GM15510 (cell line): ENCODE data around the gene SLAMF6.

ENCODE experiments used
- POLR2A ChIP-seq: IDR thresholded peaks from 3 replicates; pipeline ENCODE4 v1.6.1; 2011; ENCODE audit warnings: borderline replicate concordance; ENCODE audit not compliant: insufficient read length; ENCODE audit errors: extremely low read depth

SLAMF6 gene

GRCh38 chr1:160548183-160548582 lies 25.1 kb upstream of the SLAMF6 start:
- no peak for TF ChIP-seq POLR2A

- TF ChIP-seq POLR2A = no peak
Measured at GRCh38 chr1:160547422-160547821, 24.4 kb upstream of the SLAMF6 start.

- no peak for TF ChIP-seq POLR2A
Measured at GRCh38 chr1:160546942-160547341, 23.9 kb upstream of the SLAMF6 start.

- TF ChIP-seq POLR2A = no peak
Measured at GRCh38 chr1:160544647-160545046, 21.6 kb upstream of the SLAMF6 start.

GRCh38 chr1:160542303-160542945 lies 19.4 kb upstream of the SLAMF6 start:
- TF ChIP-seq POLR2A = no peak

GRCh38 chr1:160541622-160542302 lies 18.7 kb upstream of the SLAMF6 start:
- no peak for TF ChIP-seq POLR2A

GRCh38 chr1:160540859-160541233 lies 17.8 kb upstream of the SLAMF6 start:
- no peak for TF ChIP-seq POLR2A

GRCh38 chr1:160539990-160540858 lies 17.2 kb upstream of the SLAMF6 start:
- TF ChIP-seq POLR2A = peak; percentile 40

GRCh38 chr1:160539684-160539989 lies 16.6 kb upstream of the SLAMF6 start:
- TF ChIP-seq POLR2A = no peak

- TF ChIP-seq POLR2A = no peak
Measured at GRCh38 chr1:160538985-160539651, 16.1 kb upstream of the SLAMF6 start.

- TF ChIP-seq POLR2A = no peak
Measured at GRCh38 chr1:160537714-160538665, 14.9 kb upstream of the SLAMF6 start.

- no peak for TF ChIP-seq POLR2A
Measured at GRCh38 chr1:160534823-160535605, 12.0 kb upstream of the SLAMF6 start.

- TF ChIP-seq POLR2A = no peak
Measured at GRCh38 chr1:160522136-160522535, 919 bp downstream of the SLAMF6 start.

- TF ChIP-seq POLR2A = no peak
Measured at GRCh38 chr1:160521554-160521953, 1.5 kb downstream of the SLAMF6 start.

- TF ChIP-seq POLR2A = no peak
Measured at GRCh38 chr1:160520999-160521398, 2.1 kb downstream of the SLAMF6 start.
